GM21367 (cell line): Measurements from ENCODE around the gene FHAD1.

Experiments used
- ATAC-seq: cut with Tn5 transposase; IDR thresholded peaks from one replicate; pipeline ENCODE4 v1.9.1; 2021; ENCODE audit not compliant: unreplicated experiment

FHAD1 gene

GRCh38 chr1:15218287-15219279 is 28.4 kb upstream of the FHAD1 start:
- no peak for ATAC-seq

GRCh38 chr1:15219280-15220023 is 27.6 kb upstream of the FHAD1 start:
- ATAC-seq: no peak

GRCh38 chr1:15220024-15220392 is 27.0 kb upstream of the FHAD1 start:
- no peak for ATAC-seq

- ATAC-seq: no peak
These were observed 26.1 kb upstream of the FHAD1 start for GRCh38 chr1:15220825-15221431.

GRCh38 chr1:15222653-15223303 is 24.2 kb upstream of the FHAD1 start:
- ATAC-seq: no peak

- ATAC-seq: no peak
These were observed 22.7 kb upstream of the FHAD1 start for GRCh38 chr1:15224259-15224869.

GRCh38 chr1:15224974-15225373 is 22.0 kb upstream of the FHAD1 start:
- ATAC-seq: no peak

GRCh38 chr1:15225461-15225860 is 21.6 kb upstream of the FHAD1 start:
- no peak for ATAC-seq

GRCh38 chr1:15226388-15227255 is 20.4 kb upstream of the FHAD1 start:
- ATAC-seq: no peak

- no peak for ATAC-seq
These were observed 17.3 kb upstream of the FHAD1 start for GRCh38 chr1:15229707-15230131.

- ATAC-seq: peak; percentile 92
These were observed 15.3 kb upstream of the FHAD1 start for GRCh38 chr1:15231714-15232201.

- no peak for ATAC-seq
These were observed 13.3 kb upstream of the FHAD1 start for GRCh38 chr1:15233689-15234088.

GRCh38 chr1:15236321-15236721 is 10.7 kb upstream of the FHAD1 start:
- ATAC-seq: no peak

GRCh38 chr1:15236746-15237145 is 10.3 kb upstream of the FHAD1 start:
- ATAC-seq: no peak

GRCh38 chr1:15238789-15239188 is 8.2 kb upstream of the FHAD1 start:
- ATAC-seq: no peak

- ATAC-seq: no peak
These were observed 4.3 kb upstream of the FHAD1 start for GRCh38 chr1:15242766-15243165.

- ATAC-seq: no peak
These were observed 3.6 kb upstream of the FHAD1 start for GRCh38 chr1:15243275-15244043.

GRCh38 chr1:15244813-15245212 is 2.2 kb upstream of the FHAD1 start:
- ATAC-seq: no peak
